DOHH2 (cell line): ENCODE measurements around the gene KIF26B.

Source experiments
- CTCF ChIP-seq: fragments of 200-600 bp; sonication (generic); IDR thresholded peaks from one replicate; pipeline ENCODE4 v1.5.1; 2014; ENCODE audit warnings: antibody characterized with exemption, mild to moderate bottlenecking, low read depth, low read length; ENCODE audit not compliant: poor library complexity, severe bottlenecking
- EZH2phosphoT487 ChIP-seq: fragments of 200-600 bp; sonication (generic); IDR thresholded peaks from 2 replicates; pipeline ENCODE4 v1.6.1; 2017; ENCODE audit warnings: borderline replicate concordance, mild to moderate bottlenecking, antibody characterized with exemption, low read length, moderate library complexity, mixed read lengths

- TF ChIP-seq CTCF = no peak
- no peak for TF ChIP-seq EZH2phosphoT487
These were observed 42.3 kb downstream of the KIF26B start for GRCh38 chr1:245197121-245197520.
